ENCODE data around the gene DRGX. TPM values are rescaled to one million over a fixed set of nuclear protein-coding genes. Genes with fewer than 3 reads are reported as not detected.

The DRGX gene
- total RNA-seq, 1 experiment from 2014 or later: not detected

DNA sequence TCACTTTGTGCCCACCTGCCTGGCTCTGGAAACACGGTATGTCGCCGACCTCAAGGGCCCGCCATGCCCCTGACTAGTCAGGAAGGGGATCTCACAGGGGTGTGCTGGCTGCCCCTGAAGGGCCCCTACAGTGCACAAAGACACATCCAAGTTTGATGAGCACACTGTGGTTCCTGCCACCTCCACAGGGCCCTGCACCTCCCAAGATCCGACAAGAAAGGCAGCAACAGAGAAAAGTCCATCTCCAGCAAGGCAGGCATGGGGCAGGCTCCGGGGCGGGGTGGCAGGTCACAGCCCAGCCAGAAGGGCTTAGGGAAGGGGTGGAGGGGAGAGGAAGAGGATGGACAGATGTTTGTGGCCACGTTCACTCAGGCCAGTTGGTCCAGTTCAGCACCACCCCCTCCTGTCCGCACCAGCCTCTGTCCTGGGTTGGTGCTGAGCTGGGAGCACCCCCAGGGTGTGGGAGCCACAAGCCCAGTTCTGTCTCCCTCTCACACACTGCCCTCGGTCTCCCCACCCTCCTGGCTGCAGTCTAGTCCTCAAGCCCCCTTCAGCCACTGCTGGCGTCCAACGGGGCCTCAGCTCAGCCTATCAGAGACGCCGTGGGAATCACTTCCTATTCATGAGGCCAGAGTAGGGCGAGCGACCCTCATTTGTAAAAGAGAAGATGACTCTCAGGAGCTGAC lies 11.5 kb downstream of the DRGX start:
- no peak for DNase-seq
- Mint-ChIP-seq H3K36me3 (ENCODE audit: insufficient read depth, unreplicated experiment) (no peaks in the 10 kb centered on the region), H3K4me3 (ENCODE audit: low read depth, unreplicated experiment) (no peak overlapping the region), H3K4me1 (ENCODE audit: low read depth, unreplicated experiment) (no peaks in the 10 kb centered on the region), H3K27me3 (ENCODE audit: unreplicated experiment) (peaks cover 97% of the 10 kb centered on the region), H3K9me3 (ENCODE audit: low read depth, unreplicated experiment) (no peaks in the 10 kb centered on the region), H3K27ac (ENCODE audit: unreplicated experiment) (no peak overlapping the region)
- CTCF ChIA-PET: interaction anchor here (1.0 to 1.4 kb wide), 2 partner anchors 18 to 23 kb away, joined by 3 read pairs; no protein-coding TSS in a partner anchor
- BruUV-seq (replicated peaks): no TSS peak
- intact Hi-C loops (cut with micrococcal nuclease; ENCODE audit: unreplicated experiment): no loop called here
- TF ChIP-seq, protein P1, sequence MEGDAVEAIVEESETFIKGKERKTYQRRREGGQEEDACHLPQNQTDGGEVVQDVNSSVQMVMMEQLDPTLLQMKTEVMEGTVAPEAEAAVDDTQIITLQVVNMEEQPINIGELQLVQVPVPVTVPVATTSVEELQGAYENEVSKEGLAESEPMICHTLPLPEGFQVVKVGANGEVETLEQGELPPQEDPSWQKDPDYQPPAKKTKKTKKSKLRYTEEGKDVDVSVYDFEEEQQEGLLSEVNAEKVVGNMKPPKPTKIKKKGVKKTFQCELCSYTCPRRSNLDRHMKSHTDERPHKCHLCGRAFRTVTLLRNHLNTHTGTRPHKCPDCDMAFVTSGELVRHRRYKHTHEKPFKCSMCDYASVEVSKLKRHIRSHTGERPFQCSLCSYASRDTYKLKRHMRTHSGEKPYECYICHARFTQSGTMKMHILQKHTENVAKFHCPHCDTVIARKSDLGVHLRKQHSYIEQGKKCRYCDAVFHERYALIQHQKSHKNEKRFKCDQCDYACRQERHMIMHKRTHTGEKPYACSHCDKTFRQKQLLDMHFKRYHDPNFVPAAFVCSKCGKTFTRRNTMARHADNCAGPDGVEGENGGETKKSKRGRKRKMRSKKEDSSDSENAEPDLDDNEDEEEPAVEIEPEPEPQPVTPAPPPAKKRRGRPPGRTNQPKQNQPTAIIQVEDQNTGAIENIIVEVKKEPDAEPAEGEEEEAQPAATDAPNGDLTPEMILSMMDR (IDR thresholded peaks at IDR 0.05; ENCODE audit: unreplicated experiment): no peak

DNA sequence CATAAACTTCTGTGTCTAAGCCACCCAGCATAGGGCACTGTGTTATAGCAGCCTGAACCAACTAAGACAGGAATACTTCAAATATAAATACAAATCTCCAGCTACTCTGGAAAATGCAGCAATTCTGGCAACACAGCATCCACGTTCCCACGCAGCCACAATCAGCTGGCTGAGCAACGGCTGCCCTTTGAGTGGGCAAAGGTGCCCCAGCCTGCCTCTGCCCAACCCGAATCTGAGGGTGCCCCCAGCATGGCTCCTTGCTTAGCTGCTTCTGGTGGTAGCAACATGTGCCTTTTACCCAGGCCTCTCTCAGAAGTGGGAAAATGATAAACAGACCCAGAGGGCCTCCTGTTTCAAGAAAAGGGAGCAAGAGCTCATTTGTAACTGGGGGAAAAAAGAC lies 12.0 kb downstream of the DRGX start:
- no peak for DNase-seq
- Mint-ChIP-seq H3K4me3 (ENCODE audit: low read depth, unreplicated experiment) (no peak overlapping the region), H3K27ac (ENCODE audit: unreplicated experiment) (no peak overlapping the region), H3K36me3 (ENCODE audit: insufficient read depth, unreplicated experiment) (no peaks in the 10 kb centered on the region), H3K27me3 (ENCODE audit: unreplicated experiment) (peaks cover 91% of the 10 kb centered on the region), H3K4me1 (ENCODE audit: low read depth, unreplicated experiment) (no peaks in the 10 kb centered on the region), H3K9me3 (ENCODE audit: low read depth, unreplicated experiment) (no peaks in the 10 kb centered on the region)
- TF ChIP-seq, protein P1 (IDR thresholded peaks at IDR 0.05; ENCODE audit: unreplicated experiment): no peak
- intact Hi-C loops (cut with micrococcal nuclease; ENCODE audit: unreplicated experiment): no loop called here
- BruUV-seq (replicated peaks): no TSS peak
- CTCF ChIA-PET: interaction anchor here (1.0 to 1.4 kb wide), 2 partner anchors 19 to 24 kb away, joined by 3 read pairs; no protein-coding TSS in a partner anchor

DNA sequence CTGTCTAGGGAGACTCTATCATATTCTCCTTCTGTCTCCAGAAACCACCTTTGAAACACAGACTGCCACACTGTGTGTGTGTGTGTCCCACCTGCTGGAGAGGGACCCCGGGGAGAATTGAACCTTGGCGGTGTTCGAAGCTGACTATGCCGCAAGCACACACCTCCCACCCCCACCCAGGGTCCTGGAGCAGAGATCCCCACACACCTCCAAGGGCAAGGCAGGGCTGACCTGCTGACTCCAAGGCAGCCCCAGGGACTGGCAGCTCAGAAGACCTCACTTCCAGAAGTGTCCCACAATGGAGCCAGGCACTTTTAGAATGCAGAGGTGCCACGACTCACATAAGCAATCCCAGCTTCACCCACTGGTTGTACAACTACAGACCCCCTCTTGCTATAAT lies 13.1 kb downstream of the DRGX start:
- BruUV-seq (replicated peaks): no TSS peak
- Mint-ChIP-seq H3K27ac (ENCODE audit: unreplicated experiment) (no peak overlapping the region), H3K4me1 (ENCODE audit: low read depth, unreplicated experiment) (no peaks in the 10 kb centered on the region), H3K36me3 (ENCODE audit: insufficient read depth, unreplicated experiment) (no peaks in the 10 kb centered on the region), H3K4me3 (ENCODE audit: low read depth, unreplicated experiment) (no peak overlapping the region), H3K27me3 (ENCODE audit: unreplicated experiment) (peaks cover 82% of the 10 kb centered on the region), H3K9me3 (ENCODE audit: low read depth, unreplicated experiment) (no peaks in the 10 kb centered on the region)
- CTCF ChIA-PET: no interaction called here
- TF ChIP-seq, protein P1 (IDR thresholded peaks at IDR 0.05; ENCODE audit: unreplicated experiment): no peak
- intact Hi-C loops (cut with micrococcal nuclease; ENCODE audit: unreplicated experiment): no loop called here
- DNase-seq: no peak

DNA sequence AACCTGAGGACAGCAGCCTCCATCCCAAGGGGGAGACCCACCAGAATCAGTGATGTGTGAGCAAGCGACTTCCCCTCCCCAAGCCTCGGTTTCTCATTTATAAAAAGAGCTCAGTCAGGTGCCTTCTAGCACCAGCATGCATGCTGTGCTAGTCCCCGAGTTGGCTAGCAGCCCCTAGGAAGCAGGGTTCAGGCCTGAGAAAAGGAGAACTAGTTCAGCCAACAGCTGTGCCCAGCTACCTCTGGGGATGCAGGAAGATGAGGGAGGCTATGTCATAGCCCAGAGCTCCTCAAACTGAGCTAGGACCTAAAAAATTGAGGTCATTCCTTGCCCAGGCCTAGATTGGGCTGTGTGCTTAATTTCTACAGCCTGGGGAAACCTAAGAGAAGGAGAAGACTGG lies 13.7 kb downstream of the DRGX start:
- no peaks in the 10 kb centered on the region for H3K36me3 Mint-ChIP-seq (ENCODE audit: insufficient read depth, unreplicated experiment)
- TF ChIP-seq, protein P1 (IDR thresholded peaks at IDR 0.05; ENCODE audit: unreplicated experiment): no peak
- H3K9me3 Mint-ChIP-seq (ENCODE audit: low read depth, unreplicated experiment): no peaks in the 10 kb centered on the region
- DNase-seq: no peak
- H3K27me3 Mint-ChIP-seq (ENCODE audit: unreplicated experiment): peaks cover 82% of the 10 kb centered on the region
- BruUV-seq (replicated peaks): no TSS peak
- CTCF ChIA-PET: no interaction called here
- H3K4me1 Mint-ChIP-seq (ENCODE audit: low read depth, unreplicated experiment): no peaks in the 10 kb centered on the region
- H3K4me3 Mint-ChIP-seq (ENCODE audit: low read depth, unreplicated experiment): no peak overlapping the region
- no peak overlapping the region for H3K27ac Mint-ChIP-seq (ENCODE audit: unreplicated experiment)
- intact Hi-C loops (cut with micrococcal nuclease; ENCODE audit: unreplicated experiment): no loop called here
